ENCODE results near the gene HDDC2.

DNA sequence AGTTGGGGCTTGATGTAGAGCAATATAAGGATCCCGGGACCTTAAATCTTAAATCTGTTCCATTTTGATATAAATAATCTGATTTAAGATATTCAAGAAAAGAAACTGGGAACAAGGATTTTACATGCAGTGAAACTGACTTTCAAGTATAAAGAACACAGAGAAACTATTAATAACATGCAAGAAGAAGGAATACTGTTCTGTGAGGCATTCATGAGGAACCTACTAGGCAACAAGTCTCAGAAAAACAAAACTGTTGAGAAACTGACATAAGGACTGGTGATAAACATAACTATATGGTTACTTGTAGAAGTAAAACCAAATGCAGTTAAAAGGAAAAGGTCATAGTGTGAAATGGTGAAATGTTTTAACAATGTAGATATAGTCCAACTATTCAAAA, 15.8 kb downstream of the HDDC2 start:
- TF ChIP-seq, protein P1, sequence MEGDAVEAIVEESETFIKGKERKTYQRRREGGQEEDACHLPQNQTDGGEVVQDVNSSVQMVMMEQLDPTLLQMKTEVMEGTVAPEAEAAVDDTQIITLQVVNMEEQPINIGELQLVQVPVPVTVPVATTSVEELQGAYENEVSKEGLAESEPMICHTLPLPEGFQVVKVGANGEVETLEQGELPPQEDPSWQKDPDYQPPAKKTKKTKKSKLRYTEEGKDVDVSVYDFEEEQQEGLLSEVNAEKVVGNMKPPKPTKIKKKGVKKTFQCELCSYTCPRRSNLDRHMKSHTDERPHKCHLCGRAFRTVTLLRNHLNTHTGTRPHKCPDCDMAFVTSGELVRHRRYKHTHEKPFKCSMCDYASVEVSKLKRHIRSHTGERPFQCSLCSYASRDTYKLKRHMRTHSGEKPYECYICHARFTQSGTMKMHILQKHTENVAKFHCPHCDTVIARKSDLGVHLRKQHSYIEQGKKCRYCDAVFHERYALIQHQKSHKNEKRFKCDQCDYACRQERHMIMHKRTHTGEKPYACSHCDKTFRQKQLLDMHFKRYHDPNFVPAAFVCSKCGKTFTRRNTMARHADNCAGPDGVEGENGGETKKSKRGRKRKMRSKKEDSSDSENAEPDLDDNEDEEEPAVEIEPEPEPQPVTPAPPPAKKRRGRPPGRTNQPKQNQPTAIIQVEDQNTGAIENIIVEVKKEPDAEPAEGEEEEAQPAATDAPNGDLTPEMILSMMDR (IDR thresholded peaks at IDR 0.05) = no peak
- TF ChIP-seq POLR2A (IDR thresholded peaks at IDR 0.05) = no peak
